HG02571 (cell line): ENCODE data around the gene TSTD2.
A peak's percentile ranks its signal among the peaks of the same experiment; 100 is the strongest.

ENCODE experiments used
- ATAC-seq: cut with Tn5 transposase; IDR thresholded peaks from one replicate; pipeline ENCODE4 v1.9.1; 2021; ENCODE audit warnings: mild to moderate bottlenecking, moderate library complexity; ENCODE audit not compliant: unreplicated experiment

TSTD2 gene

DNA sequence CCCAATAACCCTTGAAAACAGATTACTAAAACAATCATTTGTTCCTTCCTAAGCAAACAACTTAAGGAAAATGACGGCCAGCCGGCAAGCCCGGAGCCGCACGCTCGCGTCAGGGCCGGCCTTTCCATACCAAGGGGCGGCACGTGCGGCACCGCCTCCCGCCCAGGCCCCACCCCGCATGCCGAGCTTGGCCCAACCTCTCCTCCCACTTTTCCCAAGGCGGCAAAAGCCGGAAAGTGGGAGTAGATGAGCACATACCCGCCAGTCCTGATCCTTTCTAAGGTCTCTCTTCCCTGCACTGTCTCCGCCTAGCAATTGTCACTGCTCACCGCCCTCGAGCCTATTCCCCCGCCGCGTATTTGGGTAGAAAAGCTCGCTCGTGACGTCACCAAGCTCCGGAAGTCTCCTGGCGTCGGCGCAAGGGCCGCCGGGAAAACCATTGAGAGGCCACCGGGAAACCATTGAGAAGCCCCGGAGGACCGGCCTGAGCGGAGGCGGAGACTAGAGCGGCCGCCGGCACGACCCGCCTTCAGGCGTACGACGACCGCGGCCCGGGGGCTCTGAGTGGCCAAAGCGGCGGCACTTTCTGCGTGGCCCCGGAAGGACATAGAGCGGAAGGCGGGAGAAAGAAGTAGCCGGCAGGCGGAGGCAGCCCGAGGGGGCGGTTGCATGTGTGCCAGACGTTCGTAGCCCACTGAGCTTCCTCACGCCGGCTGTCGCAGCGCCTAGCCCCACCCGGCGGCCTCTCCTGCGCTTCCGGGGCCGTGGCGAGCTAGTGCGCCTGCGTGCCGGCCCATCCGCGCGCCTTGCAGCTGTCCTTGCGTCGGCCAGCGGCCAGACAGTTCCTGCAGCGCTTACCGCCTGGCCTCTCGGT, at the start of gene TSTD2, which contains the start of gene NCBP1:
Gene TSTD2 (minus strand): TSS at position 384 of the 874 bp plus-strand sequence. CDS start 5,806 bp downstream, outside the sequence.
Gene NCBP1 (plus strand): TSS at position 837 of the 874 bp plus-strand sequence. CDS start 61 bp downstream, outside the sequence.
- peak; percentile 84 for ATAC-seq

DNA sequence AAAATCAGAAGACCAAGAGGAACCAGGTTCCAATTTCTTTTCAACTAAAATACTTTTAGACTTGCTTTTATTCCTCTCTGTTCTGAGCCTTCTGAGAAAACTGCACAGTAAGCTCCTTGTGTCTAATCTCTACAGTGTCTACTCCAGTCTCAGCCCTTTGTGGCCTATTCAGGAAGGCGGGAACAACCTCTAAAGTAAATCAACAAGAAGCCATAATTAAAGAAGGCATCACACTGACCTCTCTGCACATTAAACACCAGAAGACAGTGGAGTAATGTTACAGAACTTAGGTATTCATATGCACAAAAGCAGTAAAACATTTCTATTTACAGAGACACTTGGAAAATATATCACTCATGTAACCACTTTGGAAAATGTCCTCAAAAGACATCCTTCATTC, 49.1 kb upstream of the TSTD2 start:
- ATAC-seq = no peak

- ATAC-seq = peak; percentile 56
Measured at GRCh38 chr9:97675655-97676054, 42.5 kb upstream of the TSTD2 start.

DNA sequence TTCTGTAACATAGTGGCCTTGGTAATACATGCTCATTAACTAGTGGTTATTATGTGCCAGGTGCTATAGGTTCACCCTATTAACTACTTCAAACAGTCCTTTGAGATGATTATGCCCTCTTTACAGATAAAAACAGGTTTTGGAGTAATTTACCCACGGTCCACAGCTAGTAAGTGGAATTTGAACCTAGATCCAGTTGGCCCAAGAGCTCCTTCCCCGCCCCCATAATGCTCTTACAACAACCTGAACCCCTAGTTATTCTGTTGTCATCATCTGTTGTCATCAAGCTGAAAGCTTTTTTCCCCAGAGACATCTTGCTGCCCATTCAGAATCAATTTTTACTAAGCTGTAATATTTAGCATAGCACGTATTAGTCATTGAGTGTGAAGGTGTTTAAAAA, 40.8 kb upstream of the TSTD2 start:
- ATAC-seq = no peak

- ATAC-seq = no peak
Measured at GRCh38 chr9:97672403-97672802, 39.2 kb upstream of the TSTD2 start.

GRCh38 chr9:97670586-97670985, 37.4 kb upstream of the TSTD2 start:
- no peak for ATAC-seq

- ATAC-seq = no peak
Measured at GRCh38 chr9:97668485-97668884, 35.3 kb upstream of the TSTD2 start.

GRCh38 chr9:97666907-97667686, 33.9 kb upstream of the TSTD2 start:
- ATAC-seq = no peak

- no peak for ATAC-seq
Measured at GRCh38 chr9:97665742-97666141, 32.6 kb upstream of the TSTD2 start.

DNA sequence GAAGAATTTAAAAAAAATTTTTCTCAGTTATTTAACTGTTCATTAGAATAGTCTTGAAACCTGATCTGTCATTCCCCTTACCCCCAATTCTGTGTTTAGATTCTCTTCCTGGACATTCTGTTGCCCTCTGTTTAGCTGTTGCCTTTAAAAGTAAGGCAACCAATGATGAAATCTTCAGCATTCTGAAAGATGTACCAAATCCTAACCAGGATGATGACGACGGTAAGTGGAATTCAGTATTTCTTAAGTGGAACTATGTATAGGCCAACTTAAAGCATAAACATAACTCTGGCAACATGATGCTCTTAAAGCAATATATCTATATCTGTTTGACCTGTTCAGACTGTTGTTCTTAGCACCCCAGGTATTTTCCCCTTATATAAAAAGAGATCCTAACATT, 27.7 kb upstream of the TSTD2 start:
- ATAC-seq = no peak

DNA sequence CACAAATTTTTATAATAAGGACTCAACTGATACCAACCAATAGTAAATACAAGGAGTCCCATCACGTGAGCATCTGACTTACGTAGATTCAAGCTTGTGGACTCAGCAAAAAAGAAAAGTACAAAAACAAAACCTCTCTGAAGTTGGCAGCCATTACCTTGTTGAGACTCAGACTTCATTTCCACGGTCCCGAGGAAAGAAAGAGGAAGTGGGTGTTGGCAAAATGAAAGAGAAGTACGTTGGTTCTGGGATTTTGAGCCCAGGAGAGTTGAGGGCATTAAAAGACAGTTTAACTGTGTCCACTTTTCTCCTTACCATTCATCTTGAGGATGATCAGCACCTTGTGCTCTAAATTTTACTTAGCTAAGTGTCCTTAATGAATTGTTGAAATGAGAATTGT, 27.2 kb upstream of the TSTD2 start:
- no peak for ATAC-seq

DNA sequence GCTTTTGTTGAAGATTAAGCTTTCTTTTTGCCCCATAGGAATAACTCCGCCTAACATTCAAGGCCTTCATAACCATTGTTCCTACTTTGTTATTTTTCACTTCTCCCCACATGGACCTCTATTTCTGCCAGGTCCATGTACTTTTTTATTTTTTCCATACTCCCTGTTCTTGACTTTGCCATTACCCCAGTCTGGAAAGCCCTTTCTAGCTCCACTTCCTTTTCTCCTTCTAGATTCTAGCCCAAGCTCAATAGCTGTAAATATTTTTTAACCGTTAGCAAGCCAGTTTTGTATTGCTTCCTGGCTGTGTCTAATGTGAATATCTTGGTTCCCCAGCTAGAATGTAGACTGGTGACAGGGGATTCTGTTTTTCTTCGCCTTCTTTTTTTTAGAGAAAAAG, 26.6 kb upstream of the TSTD2 start:
- no peak for ATAC-seq

GRCh38 chr9:97658707-97659106, 25.5 kb upstream of the TSTD2 start:
- no peak for ATAC-seq

DNA sequence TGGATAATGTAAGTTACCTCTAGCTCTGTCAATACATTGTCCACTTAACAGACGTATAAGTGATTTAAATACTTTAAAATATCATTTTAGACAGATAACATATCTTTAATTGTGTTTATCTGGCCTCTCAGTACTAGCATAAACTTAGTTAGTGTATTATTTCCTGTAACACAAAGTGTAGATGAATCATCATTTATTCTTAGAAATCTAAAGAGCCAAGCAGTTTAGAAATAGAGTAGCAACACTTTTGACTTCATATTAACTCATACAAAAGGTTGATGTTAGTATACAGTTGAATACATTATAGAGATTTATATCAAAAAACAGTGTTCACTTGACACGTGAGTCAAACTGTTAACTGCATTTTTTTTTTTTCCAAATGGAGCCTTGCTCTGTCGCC, 18.5 kb upstream of the TSTD2 start:
- ATAC-seq = no peak

DNA sequence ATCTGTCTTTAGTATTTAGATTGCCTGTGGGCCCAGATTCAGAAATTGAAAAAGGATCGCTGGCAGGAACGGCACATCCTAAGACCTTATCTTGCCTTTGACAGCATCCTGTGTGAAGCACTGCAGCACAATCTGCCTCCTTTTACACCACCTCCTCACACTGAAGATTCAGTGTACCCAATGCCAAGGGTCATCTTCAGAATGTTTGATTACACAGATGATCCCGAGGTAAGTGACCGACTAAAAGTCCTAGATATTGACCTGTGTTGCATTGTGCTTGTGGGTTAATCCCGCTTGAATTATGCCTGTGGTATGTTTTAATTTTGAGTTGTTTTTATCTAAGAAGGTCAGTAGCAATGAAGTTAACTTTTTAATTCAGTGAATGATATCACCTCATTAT, 14.8 kb upstream of the TSTD2 start:
- ATAC-seq = no peak

GRCh38 chr9:97645720-97646119, 12.6 kb upstream of the TSTD2 start:
- no peak for ATAC-seq

DNA sequence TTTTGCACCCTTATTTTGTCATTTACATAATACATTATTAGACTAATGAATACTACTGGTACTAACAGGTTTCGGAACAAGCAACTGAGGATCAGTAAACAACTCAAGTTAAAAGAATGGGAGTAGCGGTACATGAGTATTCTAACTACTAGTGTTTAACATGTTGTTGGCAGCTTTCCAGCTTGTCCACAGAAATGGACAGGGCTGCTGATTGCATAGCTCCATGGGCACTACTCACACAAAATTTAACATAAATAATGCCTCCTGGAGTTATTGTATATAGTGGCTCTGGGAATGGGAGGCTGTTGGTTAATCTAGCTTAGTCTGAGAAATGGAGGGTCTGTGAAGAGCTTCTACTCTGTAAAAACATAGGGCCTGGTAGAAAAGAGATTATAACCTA, 7.2 kb upstream of the TSTD2 start:
- no peak for ATAC-seq

GRCh38 chr9:97638666-97639065, 5.5 kb upstream of the TSTD2 start:
- ATAC-seq = no peak

DNA sequence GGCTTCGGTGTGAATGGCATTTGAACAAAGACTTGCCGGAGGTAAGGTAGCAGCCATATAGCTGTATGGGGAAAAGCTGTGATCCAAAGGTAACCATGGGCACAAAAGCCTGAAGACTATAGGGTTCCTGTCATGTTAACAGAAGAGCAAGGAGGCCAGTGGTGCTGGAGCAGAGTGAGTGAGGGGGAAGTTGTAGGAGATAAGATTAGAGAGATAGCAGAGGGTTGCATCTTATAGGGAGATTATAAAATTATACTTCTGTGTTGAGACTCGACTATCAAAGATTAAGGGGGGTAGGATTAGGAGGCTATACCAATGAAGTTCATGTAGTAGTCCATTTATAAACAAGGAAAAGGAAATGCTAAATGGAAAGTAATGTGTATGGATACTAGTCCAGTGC, 3.7 kb upstream of the TSTD2 start:
- no peak for ATAC-seq

DNA sequence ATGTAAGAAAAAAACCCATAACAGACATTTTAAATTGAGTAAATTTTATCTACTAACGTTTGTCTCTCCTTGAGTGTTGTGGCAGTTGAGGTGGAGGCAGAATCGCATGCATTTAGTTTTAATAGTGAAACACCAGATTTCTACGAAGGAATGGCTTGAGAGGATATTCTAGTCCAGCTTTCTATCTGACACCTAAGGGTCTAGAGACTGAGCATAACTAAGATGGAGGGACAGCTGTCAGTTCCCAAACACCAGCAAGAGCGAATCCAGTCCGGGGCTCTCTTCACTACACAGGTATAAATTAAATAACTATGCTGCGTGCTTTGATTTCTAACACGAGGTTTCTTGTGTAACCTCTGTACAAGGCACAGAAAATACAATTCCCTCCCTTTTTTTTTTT, 1.9 kb upstream of the TSTD2 start:
- ATAC-seq = no peak

- peak; percentile 2 for ATAC-seq
Measured at GRCh38 chr9:97633859-97634490, 807 bp upstream of the TSTD2 start.
